Measurements from ENCODE around the gene HNRNPLL.
"Not testable (repeated sequence)": the region's sequence is repeated elsewhere in the genome, so short reads cannot be mapped to it uniquely, and the experiment has no call there.

Gene HNRNPLL

GRCh38 chr2:38557217-38557616, 45.5 kb downstream of the HNRNPLL start:
- in situ Hi-C loops (cut with MboI; ENCODE audit: low sequenced_read_pairs), result no loop called here

- in situ Hi-C loops (cut with MboI; ENCODE audit: low sequenced_read_pairs), result no loop called here
Observed at GRCh38 chr2:38556006-38556801, 46.5 kb downstream of the HNRNPLL start.

DNA sequence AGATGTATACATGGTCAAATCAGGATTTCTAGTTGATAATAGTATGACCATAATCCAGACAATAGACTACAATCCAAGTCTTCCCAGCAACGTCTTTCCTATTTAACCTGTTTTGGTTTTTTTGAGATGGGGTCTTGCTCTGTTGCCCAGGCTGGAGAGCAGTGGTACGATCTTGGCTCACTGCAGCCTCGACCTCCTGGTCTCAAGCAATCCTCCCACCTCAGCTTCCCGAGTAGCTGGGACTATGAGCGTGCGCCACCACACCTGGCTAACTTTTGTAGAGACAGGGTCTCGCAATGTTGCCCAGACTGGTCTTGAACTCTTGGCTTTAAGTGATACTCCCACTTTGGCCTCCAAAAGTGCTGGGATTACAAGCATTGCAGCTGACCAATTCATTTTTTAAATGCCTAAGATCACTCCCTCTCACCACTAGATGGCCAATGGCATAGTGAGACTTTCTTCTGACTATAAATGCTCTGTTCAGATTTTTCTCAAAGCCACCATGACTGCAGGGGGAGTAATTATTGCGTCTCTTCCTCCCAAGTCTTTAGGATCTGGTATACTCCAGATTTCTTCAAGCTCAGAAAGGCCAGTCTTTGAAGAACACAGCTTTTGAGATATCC, 47.6 kb downstream of the HNRNPLL start:
- in situ Hi-C loops (cut with MboI; ENCODE audit: low sequenced_read_pairs), result no loop called here

DNA sequence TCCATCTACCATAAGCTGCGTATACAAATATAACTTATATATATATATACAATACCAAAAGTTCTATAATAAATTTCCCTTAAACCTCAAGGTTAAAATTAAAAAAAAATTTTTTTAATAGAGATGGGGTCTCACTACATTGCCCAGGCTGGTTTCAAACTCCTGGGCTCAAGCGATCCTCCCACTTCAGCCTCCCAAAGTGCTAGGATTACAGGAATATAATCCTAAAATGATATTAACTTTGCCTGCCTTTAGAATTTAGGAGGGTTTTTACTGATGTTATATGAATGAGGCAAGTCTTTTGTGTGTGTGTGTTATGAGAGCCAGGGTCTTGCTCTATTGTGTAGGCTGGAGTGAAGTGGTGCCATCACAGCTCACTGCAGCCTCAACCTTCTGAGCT, 49.2 kb downstream of the HNRNPLL start:
- in situ Hi-C loops (cut with MboI; ENCODE audit: low sequenced_read_pairs), result no loop called here

DNA sequence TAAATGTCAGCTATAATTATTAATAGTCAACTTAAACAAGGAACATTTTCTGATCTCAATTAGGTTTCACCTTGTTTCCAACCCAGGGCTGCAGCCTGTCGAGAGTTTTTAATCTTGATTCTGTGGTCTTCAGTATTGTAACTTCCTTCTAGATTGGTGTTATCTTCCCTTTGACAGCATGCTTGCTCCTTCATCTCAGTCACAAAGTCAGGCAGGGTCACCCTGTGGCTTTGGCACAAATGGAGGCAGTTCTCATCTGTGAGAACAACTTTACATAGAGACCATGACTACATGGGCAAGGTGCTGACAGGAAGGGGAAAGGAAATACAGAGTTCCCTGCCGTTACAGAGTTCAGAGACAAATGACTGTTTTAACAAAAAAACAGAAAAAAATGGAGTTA, 50.5 kb downstream of the HNRNPLL start:
- in situ Hi-C loops (cut with MboI; ENCODE audit: low sequenced_read_pairs), result no loop called here

DNA sequence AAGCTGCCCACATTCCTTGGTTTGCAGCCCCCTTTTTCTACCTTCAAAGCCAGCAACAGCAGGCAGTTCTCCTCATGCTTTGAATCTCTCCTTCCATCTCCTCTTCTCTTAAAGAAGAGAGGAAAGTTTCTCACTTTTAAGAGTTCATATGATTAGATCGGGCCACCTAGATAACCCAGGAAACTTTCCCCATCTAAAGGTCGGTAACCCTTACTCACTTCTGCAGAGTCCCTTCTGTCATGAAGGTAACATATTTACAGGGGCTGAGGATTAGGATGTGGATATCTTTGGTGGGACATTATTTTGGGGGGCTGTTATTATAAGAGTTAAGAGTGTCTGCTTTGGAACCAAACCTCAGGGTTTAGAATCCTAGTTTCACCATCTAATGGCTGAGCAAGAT, 51.0 kb downstream of the HNRNPLL start:
- in situ Hi-C loops (cut with MboI; ENCODE audit: low sequenced_read_pairs), result no loop called here

DNA sequence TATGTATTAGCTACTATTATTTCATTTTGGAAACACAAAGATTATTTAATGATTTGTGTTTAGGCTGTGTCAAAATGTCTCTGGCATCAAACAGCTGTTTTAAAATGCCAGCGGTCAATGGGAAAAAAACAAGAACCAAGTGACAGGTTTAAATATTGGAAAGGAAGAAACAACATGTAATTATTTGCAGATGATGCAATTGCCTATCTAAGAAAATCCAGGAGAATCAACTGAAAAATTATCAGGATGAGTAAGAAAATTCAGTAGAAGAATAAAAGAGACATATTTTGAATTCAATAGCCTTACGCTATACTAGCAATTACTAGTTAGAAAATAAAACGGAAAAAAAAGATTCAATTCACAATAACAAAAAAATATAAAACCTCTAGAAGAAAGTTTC, 51.6 kb downstream of the HNRNPLL start:
- in situ Hi-C loops (cut with MboI; ENCODE audit: low sequenced_read_pairs), result no loop called here

GRCh38 chr2:38549851-38550250, 52.9 kb downstream of the HNRNPLL start:
- in situ Hi-C loops (cut with MboI; ENCODE audit: low sequenced_read_pairs), result no loop called here

DNA sequence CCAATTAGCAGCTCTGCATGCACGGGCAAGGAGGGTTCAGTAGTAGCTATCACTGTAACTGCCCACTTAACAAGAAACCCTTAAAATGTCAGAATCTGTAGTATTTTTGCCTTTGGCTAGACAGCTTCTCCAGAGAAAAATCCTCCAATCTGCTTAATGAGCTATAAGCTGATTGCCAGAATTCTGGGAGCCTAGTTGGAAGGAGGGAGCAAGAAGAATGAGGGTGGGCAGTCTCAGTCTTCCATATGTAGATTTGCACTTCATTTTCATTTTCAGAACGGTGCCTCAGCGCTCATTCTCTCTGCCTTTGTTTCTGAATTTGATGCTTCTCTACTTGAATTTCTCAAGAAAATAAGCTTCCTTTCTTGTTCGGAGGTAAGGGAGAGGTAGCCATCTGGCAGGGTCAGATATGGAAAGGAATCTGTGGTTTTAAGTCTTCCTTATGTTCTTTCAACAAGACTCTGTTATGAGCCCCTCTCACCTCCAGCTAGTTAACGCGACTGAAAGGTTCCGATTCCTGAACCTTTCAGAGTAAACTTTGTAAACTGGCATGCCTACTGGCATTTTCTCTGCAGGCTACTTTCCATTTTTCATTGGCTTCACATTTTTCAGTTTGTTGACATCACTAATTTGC, 53.5 kb downstream of the HNRNPLL start:
- in situ Hi-C loops (cut with MboI; ENCODE audit: low sequenced_read_pairs), result no loop called here

DNA sequence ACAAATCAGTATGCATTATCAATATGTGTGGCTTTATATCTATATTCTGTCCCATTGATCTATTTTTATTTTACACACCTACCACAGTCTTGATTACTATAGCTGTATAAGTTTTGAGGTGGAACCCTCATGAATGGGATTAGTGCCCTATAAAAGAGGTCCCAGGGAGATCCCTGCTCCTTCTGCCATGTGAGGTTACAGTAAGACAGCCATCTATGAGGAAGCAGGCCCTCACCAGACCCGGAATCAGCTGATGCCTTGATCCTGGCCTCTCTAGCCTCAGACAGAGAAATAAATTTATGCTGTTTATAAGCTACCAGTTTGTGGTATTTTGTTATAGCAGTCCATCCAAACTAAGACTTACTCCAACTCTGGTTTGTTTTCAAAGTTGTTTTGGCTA, 54.9 kb downstream of the HNRNPLL start:
- in situ Hi-C loops (cut with MboI; ENCODE audit: low sequenced_read_pairs), result no loop called here

DNA sequence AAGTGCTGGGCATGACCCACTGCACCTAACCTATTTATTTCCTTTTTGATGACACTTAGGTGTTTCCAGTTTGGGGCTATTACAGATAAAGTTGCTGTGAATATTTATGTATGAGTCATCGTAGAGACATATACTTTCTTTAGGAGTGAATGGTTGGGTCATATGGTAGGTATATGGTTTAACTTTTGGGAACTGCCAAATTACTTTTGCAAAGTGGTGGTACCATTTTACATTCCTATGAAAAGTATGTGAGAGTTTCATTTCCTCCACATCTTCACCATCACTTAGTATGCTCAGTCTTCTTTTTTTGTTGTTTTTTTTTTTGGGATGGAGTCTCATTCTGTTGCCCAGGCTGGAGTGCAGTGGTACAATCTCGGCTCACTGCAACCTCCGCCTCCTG, 56.1 kb downstream of the HNRNPLL start:
- in situ Hi-C loops (cut with MboI; ENCODE audit: low sequenced_read_pairs), result no loop called here

DNA sequence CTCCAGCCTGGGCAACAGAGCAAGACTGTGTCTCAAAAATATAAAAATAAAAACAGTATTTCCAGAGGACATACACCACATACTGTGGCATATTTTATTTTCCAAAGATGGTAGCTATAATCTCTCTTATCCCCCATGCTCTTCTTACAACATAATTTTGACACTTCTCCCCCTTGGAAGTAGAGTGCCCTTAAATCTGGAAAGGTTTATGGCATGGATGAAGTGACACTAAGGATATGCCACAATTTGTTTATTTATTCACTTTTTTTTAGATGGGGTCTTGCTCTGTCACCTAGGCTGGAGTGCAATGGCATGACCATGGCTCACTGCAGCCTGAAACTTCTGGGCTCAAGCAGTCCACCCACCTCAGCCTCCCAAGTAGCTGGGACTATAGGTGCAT, 56.7 kb downstream of the HNRNPLL start:
- in situ Hi-C loops (cut with MboI; ENCODE audit: low sequenced_read_pairs), result no loop called here

GRCh38 chr2:38542248-38542631, 60.5 kb downstream of the HNRNPLL start:
- in situ Hi-C loops (cut with MboI; ENCODE audit: low sequenced_read_pairs), result not testable (repeated sequence)

GRCh38 chr2:38540580-38541286, 62.0 kb downstream of the HNRNPLL start:
- in situ Hi-C loops (cut with MboI; ENCODE audit: low sequenced_read_pairs), result no loop called here

GRCh38 chr2:38539086-38539485, 63.6 kb downstream of the HNRNPLL start:
- in situ Hi-C loops (cut with MboI; ENCODE audit: low sequenced_read_pairs), result no loop called here

DNA sequence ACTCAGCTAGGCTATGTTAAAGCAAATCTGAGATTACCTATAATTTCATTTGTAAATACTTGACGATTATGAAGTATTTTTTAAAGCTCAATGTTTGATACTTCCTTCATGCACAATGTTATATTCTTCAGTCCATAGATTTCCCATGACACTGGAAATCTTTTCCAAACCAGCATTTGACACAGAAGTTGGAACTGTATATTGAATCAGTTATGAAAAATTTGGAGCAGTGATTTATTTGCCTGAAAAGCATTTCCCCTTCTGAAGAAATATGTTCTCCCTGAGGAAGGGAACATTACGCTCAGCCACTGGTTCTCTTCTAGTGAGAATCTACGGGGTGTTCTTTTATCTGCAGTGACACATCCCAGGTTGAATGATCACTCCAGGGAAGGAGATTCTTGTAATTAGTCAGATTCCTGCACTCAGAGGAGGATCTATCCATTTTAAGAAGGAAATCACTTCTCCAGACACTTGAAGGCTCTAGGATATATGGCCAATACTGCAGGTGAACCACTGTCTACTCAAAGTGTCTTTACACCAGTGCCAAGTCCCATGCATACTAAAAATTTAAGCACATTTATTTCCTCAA, 64.7 kb downstream of the HNRNPLL start:
- in situ Hi-C loops (cut with MboI; ENCODE audit: low sequenced_read_pairs), result no loop called here

DNA sequence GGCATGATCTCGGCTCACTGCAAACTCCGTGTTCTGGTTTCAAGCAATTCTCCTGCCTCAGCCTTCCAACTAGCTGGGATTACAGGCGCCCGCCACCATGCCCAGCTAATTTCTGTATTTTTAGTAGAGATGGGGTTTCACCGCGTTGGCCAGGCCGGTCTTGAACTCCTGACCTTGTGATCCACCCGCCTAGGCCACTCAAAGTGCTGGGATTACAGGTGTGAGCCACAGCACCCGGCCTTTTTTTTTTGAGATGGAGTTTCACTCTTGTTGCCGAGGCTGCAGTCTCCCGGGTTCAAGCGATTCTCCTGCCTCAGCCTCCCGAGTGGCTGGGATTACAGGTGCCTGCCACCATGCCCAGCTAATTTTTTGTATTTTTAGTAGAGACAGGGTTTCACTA, 65.4 kb downstream of the HNRNPLL start:
- in situ Hi-C loops (cut with MboI; ENCODE audit: low sequenced_read_pairs), result not testable (repeated sequence)

- in situ Hi-C loops (cut with MboI; ENCODE audit: low sequenced_read_pairs), result no loop called here
Observed at GRCh38 chr2:38535744-38536506, 66.8 kb downstream of the HNRNPLL start.

- in situ Hi-C loops (cut with MboI; ENCODE audit: low sequenced_read_pairs), result no loop called here
Observed at GRCh38 chr2:38535404-38535743, 67.4 kb downstream of the HNRNPLL start.

DNA sequence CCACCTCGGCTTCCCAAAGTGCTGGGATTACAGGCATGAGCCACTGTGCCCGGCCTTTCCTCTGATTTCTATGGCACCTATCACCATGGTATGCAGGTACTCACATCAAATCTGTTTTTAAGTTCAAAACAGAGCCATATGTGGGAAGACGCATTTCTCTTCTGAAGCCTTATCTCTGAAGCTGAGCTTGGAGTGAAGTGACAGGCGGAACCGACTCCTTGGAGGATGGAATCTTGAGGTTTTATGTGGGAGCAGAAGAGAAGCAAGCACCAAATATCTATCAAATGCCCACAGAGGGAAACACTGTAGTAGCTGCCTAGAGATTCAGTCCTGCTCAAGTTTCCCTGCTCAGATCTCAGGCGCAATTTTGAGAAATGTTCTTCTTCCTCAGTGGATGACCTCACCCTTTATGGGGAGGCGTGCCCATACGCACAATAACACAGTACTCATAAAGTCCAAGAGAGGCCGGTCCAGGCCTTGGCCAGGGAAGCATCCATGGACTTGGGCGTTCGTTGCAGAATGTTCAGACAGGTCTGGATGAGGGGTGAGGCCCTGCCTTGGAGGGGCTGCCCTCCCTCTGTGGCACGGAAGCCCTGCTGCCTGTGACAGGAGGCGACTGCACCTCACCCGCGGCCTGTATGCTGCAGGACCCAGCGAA, 67.9 kb downstream of the HNRNPLL start:
- in situ Hi-C loops (cut with MboI; ENCODE audit: low sequenced_read_pairs), result no loop called here

Data from HL-60/S4 treated with retinoic acid at 250 ng/mL for 4 days and 3 days (cell line).